Stimulated activated CD4-positive, alpha-beta T cell treated with anti-CD3 and anti-CD28 coated beads, Interleukin-4, amount 100 ng/mL, for 4 hours (primary cell): ENCODE data around the gene CNN2.

Source experiments
- DNase-seq, 2 experiments: peaks; one replicate each; pipeline ENCODE4 v3.0.0-alpha.2; 2020

CNN2 gene

GRCh38 chr19:1068009-1069001, 41.9 kb downstream of the CNN2 start:
- peak; percentile 55 to 58 for DNase-seq

GRCh38 chr19:1069009-1069779, 42.8 kb downstream of the CNN2 start:
- peak in 1 of 2 experiments; percentile 57 for DNase-seq

DNA sequence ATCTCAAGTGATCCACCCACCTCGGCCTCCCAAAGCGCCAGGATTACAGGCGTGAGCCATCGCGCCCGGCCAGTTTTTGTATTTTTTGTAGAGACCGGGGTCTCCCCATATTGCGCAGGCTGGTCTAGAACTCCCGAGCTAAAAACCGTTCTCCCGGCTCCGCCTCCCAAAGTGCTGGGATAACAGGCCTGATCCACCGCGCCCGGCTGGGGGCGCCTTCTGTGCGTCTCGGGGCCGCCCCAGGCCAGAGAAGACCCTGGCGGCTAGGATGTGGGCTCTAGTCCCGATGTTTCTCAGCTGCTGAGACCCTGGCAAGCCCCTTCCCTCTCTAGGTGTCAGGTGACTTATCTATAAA, 44.1 kb downstream of the CNN2 start:
- DNase-seq, result no peak

DNA sequence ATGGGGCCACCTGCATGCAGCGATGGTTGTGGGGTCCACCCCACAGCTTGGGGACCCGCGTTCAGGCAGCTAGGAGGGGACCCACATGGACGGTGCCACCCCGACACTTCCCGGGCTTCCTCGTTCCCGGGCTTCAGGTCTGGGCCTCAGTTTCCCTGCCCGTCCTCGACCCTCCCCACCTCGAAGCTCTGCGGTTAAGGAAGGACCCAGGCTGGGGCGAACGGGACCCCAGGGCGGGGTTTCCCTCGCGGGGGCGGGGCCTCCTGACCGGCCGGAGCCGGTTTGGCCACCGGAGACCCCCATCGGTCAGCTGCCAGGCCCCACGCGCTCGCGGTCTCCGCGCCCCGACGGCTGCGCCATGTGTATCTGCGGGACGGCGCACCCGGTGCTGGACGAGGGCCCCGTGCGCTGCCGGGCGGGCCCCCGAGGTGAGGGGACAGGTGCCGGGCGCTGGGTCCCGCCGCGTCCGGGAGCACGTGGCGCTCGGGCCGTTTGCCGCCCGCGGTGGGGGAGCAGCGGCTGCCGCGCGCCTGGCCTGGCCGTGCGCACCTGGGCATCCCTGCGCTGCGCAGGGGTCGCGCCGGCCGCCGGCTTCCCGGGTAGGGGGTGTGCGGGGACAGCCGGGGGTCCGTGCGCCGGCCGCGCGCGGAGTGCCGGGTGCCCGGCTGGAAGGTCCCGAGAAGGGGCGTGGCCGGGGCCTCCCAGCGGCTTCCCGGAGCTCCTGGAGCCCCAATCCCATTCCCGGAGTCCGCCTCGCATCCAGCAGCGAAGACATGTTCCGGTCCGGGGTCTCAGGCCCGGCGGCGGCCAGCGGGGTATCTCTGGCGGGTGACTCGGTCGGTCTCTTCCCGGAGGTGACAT, 44.8 kb downstream of the CNN2 start:
- DNase-seq, result no peak

DNA sequence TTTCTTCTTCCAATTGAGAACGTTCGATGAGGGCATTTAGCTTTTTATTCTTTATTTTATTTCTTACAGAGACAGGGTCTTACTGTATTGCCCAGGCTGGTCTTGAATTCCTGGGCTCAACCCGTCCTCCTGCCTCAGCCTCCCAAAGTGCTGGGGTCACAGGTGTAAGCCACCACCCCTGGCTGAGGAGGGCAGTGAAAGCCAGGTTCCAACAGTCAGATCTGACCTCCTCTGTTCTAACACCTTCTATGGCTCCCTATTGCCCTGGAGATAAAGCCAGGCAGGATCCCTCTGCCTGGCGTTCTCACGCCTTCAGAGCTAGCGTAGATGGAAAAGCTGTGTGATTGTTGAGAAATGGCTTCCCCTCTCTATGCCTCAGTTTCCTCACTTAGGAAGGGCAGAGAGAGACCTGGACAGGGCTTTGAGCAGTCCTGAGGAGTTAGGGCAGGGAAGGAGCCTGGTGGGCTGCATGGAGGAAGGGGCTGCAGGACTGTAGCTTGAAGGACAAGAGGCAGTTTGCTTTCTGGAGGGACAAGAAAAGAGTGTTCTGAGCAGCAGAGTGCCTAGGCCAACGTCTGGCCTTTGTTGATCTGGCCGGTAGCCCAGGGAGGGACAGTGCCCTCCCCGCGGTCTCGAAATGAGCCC, 46.1 kb downstream of the CNN2 start:
- DNase-seq, result no peak

GRCh38 chr19:1073063-1073955, 46.9 kb downstream of the CNN2 start:
- DNase-seq, result no peak

DNA sequence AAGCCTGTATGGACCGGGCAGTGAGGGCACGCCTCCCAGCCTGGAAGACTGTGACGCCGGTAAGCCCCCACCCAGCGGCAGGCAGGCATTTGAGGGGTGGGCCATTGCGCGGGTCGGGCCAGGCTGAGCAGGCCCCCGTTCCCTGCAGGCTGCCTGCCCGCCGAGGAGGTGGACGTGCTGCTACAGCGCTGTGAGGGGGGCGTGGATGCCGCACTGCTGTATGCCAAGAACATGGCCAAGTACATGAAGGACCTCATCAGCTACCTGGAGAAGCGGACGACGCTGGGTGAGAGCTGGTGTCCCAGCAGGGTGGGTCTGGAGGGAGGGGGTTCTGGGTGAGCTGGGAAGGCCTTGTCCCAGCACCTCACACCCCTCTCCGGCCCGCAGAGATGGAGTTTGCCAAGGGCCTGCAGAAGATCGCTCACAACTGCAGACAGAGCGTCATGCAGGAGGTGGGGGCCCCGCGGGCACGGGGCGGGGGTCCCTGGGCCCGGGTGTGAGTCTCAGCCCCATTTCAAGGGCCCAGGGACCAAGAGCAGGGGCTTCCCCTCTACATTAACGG, 47.6 kb downstream of the CNN2 start:
- DNase-seq, result no peak

DNA sequence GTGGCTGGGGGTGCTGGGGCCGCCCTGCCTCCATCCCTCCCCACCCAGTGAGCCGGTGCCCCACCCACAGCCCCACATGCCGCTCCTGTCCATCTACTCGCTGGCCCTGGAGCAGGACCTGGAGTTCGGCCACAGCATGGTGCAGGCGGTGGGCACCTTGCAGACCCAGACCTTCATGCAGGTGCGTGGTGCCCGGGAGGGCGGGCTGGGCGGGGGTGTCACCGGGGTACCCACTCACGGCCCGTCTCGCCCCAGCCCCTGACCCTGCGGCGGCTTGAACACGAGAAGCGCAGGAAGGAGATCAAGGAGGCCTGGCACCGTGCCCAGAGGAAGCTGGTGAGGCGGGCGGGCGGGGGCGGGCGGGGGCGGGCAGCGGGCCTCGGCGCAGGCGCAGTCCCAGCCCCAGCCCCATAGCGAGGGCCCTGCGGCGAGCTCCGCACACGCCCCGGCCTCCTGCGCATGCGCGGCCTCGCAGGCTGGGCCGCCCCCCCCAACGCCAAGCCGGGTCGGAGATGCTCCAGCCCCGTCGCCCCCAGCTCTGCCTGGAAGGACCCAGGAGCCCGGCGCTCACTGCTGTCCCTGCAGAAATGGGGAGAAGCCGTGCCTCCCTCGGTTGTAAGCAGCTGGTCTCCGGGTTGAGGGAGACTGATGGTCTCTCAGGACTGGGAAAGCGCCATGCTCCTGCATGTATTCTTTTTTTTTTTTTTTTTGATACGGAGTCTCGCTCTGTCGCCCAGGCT, 48.3 kb downstream of the CNN2 start:
- DNase-seq, result peak; percentile 88 to 89

DNA sequence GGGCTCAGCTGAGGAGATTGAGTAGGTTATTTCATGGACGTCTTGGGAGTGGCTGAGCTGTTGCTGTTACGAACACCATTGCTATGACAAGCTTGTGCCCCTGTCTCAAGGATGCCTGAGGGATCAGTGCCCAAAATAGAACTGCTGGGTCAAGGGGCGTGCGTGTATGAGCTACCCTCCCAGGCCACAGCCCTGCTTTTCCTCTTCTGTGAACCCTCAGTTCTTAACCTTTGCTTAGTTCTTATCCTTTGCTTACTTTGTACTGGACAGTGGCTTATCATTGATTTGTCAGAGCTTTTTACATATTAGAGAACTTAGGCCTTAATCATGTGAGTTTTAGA, 49.6 kb downstream of the CNN2 start:
- no peak for DNase-seq

DNA sequence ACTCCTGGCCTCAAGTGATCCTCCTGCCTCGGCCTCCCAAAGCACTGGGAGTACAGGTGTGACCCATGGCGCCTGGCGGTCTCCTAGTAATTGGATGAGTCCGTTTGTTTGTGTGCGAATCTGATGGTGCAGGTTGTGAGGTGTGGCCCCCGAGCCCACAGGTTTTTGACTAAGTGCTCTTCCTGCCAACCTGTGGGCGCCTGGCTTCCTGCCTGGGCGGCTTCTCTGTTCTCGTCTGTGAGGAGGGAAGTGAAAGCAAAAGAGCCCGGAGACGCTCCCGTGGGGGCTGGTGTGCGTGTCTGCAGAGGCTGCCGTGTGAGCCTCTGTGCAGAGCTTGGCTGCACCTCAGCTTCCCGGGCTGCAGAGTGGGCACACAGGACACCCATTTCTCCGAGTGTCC, 50.5 kb downstream of the CNN2 start:
- DNase-seq, result peak; percentile 84 to 95

GRCh38 chr19:1079566-1080111, 53.2 kb downstream of the CNN2 start:
- DNase-seq, result peak; percentile 49 to 72

DNA sequence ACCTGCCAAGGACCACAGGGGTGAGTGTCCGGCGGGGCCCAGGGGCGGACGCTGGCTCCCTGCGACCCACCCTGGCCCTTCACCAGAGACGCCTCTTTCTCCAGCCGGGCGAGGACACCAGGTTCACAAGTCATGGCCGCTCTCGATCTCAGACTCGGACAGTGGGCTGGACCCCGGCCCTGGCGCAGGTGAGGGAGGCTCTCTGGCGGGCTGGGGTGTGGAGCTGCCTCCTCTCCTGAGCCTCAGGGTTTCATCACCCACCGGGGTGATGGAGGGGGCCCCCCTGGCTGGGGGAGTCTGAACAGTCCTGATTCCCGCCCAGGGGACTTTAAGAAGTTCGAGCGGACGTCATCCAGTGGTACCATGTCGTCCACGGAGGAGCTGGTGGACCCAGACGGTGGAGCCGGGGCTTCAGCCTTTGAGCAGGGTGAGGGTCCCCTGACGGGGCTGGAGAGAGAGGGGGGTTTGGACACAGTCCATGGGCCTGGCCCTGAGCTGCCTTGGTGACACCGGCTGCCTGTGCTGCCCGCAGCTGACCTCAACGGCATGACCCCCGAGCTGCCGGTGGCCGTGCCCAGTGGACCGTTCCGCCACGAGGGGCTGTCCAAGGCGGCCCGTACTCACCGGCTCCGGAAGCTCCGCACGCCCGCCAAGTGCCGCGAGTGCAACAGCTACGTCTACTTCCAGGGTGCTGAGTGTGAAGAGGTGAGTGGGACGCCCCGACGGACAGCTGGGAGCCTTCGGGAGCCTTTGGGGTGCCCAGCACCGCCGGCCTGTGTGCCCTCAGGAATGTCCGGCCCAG, 54.2 kb downstream of the CNN2 start:
- no peak for DNase-seq

DNA sequence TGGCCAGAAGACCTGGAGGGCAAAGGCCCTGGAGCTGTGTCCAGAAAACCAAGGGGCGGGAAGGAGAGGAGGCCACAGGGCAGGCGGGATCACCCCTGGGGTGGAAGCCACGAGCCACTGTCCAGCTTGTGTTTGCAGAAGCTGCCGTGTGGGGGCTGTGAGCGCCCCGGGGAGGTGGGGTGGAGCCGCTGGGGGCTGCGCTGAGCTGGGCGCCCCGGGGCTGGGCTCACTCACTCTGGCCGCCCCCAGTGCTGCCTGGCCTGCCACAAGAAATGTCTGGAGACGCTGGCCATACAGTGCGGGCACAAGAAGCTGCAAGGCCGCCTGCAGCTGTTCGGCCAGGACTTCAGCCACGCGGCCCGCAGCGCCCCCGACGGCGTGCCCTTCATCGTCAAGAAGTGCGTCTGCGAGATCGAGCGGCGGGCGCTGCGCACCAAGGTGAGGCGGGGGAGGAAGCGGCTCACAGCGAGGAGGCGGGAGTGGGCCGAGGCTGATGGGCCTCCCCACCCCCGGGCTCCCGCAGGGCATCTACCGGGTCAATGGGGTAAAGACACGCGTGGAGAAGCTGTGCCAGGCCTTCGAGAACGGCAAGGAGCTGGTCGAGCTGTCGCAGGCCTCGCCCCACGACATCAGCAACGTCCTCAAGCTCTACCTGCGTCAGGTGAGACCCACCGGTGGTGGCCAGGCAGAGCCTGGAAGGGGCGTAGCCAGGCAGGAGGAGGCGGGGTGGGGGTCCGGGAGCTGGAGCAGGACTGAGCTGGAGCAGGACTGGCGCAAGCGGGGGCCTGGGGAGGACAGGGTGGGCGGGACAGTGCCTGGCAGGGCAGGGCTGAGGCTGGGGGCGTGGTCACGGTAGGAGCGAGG, 55.1 kb downstream of the CNN2 start:
- no peak for DNase-seq

DNA sequence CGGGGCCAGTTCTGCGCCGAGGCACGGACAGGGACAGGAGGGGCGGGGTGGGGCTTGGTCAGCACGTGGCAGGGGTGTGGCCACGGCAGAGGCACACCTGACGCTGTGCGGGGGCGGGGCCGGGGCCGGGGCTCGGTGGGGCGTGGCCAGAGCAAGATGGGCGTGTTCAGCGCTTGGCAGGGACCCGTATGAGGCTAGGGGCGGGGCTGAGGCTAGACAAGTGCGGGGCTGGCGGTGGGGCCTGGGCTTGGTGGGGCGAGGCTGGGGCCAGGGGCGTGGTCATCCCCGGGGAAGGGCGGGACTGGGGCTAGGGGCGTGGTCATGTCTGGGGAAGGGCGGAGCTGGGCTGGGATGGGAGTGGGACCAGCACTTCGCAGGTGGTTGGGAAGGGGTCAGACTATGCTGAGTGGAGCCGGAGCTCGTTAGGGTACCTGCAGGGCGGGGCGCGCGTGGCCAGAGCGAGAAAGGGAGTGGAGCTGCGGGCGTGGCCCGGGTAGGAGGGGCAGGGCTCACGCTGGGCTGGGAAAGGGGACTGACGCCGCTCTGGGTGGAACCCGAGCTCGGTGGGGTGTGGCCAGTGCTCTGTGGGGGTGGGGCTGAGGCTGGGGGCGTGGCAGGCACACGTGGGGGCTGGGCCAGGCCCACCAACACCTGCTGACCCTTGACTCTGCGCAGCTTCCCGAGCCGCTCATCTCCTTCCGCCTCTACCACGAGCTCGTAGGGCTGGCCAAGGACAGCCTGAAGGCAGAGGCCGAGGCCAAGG, 55.9 kb downstream of the CNN2 start:
- DNase-seq, result peak; percentile 67 to 72

- DNase-seq, result no peak
Measured at GRCh38 chr19:1082928-1083816, 56.8 kb downstream of the CNN2 start.
